Astrocyte of the hippocampus (primary cell): ENCODE data around the gene ZBTB17.
"Not testable (repeated sequence)": the region's sequence is repeated elsewhere in the genome, so short reads cannot be mapped to it uniquely, and the experiment has no call there.

Experiments
- DNase-seq: peaks from one replicate; pipeline ENCODE4 v3.0.0; 2011; ENCODE audit warnings: low read depth, low spot score

Gene ZBTB17

DNA sequence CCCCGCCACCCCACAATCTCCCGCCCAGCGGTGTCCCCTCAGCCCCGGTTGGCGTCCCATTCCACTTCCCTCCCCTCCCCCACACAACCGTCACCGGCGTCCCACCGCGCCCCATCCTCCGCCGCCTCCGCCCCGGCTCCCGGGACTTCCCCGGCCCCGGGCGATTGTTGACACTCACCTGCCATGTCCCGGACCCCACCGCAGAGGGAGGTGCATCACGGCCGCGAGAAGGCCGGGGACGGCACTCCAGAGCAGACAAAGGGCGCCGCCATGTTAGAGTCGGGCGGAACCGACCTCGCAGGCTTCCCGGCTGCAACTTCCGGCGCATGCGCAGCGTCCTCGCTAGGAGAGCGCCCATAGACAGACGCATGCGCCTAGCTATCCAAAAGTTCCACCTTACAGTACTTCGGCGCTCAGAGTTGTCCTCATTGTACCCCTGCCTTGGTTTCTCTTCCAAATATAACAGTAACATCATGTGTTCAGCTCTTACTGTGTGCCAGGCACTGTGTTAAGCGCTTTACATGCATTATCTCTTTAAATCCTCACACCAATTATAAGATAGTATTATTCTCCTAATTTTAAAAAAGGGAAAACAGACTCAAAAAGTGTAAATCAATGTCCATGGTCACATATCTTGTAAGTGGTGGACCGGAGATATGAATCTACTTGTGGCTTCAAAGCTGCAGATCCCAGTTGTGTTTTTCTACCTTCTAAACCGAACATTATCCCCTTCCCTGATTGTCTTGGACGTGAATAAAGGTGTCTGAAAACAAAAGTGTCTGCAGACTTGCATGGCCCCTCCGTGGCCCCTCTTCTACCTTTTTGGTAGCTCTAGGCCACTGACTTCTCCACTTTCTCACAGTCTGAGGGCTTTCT is at the start of gene ZBTB17:
TSS of gene ZBTB17 (minus strand) at position 297 of the 876 bp plus-strand sequence. CDS start 27,606 bp downstream, outside the sequence.
- DNase-seq: peak; percentile 97

DNA sequence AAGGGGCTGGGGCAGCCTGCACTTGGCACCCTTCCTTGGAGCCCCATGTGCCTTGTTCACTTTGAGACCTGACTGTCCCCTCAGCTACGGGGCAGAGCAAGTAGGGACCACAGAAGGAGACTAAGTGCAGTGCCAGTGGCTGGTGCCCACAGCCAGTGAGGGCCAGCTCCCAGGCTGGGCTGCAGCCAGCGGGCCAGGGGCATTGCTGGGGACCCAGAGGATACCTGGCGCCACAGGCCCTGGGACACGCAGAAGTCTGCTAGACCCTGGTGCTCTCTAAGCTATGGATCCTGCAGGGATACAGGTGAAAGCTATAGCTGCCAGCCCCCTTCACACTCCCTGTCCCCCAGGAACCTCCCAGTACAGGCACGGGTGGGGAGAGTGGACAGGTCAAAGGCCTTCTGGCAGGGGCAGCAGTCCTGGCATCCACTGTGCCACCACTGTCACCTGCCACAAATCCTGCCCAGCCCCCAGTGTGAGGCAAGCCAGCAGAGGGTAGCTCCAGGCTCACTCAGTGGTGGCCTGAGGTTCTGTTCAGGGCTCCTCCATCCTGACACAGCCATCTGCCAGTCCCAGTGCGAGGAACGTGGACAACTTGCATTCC is 47.3 kb upstream of the ZBTB17 start:
- DNase-seq: no peak

DNA sequence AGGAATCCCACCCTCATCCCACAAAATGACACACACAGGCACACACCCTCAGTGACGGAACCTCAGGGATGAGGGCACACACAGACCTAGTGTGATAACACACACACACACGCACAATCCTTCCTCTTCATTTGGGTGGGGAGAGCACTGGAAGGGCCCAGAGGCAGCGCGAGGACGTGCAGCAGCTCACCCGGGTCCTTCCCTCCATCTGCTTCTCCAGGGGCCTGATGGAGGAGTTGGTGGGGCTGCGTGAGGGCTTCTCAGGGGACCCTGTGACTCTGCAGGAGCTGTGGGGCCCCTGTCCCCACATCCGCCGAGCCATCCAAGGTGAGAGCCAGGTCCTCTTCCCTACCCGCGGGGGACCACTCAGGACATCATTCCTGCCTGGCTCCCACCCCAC is 46.5 kb upstream of the ZBTB17 start:
- no peak for DNase-seq

DNA sequence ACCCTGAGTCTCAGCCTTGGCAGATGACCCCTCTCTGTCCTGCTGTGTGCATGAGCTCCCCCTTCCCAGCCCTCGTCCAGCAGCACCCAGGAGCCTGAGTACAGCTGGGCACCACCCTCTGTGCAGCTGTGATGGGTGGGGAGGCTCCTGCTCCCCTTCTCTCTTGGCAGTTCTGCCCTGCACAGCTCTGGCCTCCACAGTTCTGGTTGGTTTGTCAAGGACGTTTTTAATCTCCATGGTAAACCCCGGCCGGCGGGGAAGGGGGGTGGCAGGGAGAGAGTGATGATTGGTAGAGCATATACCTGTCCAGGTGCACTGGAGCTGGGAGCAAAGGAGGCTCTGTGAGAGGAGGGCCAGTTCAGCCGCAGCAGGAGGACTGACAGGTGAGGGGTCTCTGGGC is 45.8 kb upstream of the ZBTB17 start, which contains the start of gene CLCNKA:
TSS of gene CLCNKA (plus strand) at position 356 of the 400 bp plus-strand sequence. CDS start 584 bp downstream, outside the sequence.
- DNase-seq: no peak

DNA sequence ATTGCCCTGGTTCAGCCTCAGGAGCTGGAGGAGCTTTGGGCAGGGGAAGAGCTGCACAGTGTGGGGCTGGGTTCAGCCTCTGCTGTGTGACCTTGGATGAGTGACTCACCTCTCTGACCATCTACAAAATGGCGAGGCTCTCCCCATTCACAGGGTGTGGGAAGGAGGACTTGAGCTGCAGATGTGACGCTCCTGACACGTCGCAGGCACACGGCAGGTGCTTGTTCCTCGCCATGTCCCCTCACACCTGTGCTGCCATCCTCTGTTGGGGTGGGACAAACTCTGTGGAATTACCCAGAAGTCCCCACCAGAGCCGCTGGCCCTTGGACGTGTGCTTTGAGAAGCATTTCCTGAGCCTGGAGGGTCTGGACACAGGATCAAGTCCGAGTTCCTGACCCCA is 45.0 kb upstream of the ZBTB17 start:
- DNase-seq: not testable (repeated sequence)

DNA sequence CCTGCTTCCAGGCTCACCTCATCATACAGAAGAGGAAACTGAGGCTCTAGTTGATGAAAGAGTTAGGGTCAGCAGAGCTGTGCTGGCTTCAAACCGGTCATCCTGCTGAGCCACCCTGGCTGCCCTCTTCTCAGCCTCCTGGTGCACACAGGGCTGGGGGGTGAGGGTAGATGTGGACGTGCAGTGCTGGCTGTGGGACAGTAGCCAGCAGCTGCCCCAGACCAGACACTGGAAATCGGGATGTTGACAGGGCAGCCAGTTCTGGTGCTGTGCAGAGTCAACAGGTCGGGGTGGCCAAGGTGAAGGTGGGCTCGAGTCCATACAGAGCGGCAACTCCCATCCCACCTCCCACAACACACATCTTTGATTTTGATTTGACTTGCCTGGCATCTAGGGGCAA is 44.4 kb upstream of the ZBTB17 start:
- DNase-seq: no peak

DNA sequence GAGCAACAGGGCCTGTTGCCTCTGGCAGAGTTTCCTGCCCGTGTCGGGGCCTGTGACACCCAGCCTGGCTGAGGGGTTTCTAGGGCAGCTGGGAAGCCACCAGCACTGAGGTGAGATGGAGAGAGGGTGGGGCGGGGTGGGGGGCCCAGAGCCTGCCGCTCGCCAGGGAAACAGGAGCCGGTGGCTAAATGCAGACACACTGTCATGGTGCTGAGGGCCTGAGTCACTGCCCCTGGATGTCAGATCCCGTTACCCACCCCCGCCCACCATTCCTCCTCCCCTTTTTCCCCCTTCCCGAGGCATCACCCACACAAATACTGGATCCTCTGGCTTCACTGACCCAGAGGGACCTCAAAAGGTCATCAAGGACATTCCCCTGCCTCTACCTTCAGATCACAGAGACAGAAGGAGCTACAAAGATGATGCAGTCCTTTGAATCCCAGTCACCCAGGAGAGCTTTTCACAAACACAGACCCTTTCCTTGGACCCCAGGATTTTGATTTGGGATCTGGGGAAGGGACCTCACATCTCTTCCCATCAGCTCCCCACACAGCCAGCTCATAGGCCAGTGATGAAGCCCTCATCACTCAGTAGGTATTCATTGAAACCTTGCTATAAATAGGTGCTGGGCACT is 43.9 kb upstream of the ZBTB17 start:
- peak; percentile 55 for DNase-seq

DNA sequence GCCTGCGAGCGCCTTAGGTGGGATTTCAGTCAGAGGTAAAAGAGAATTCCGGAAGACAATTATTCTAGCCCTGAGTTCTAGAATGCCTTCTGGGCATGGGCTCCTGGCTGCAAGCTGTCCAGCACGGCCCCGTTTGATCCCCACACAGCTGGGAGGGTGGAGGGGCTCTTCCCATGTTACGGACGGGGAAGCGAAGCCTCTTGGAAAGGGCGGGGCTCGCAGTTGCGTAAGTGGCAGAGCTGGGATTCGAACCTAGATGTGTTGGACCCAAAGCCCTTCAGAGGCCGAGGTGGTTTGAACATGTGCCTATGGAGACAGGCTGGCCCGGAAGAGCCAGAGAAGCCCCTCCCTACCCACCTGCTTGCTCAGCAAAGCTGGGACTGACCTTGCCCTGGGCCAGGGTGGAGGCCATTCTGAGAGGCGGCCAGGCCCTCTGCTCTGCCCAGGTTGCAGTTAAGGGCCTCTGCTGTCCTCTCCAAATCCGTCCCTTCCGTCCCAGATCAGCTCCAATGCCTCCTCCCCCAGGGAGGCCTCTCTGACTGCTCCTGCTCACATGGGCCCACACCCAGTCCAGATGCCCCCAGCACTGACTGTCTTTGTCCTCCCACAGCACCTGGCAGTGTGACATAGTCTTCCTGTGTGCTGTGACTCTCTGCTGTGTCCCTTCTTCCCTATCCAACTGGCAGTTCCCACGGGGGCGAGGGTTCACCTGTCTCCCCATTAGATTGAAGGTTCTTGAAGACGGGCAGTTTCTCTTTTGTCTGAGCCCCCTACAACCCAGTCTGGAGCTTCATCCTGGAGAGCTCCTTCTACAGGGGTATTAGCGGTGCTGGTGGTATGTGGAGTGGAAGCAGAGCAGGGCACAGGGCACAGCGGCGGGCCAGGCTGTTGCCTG is 43.1 kb upstream of the ZBTB17 start:
- no peak for DNase-seq

DNA sequence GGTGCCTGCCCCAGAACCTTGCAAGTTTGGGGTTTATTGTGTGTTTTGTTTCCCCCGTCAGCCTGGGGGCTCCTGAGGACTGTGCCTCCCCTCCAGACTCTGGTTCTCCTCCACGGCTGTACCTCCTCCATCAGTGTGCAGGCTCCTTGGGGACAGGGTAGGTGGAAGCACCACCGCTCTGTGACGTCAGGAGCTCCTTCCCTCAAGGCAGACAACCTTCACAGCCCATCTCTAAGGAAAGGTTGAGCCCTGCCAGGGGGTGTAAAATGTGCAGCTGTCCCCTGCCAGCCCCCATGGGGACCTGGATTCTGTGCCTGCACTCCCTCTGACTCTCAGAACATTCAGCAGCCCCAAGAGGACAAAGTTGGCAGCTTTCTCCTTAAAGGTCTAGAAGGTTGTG is 42.4 kb upstream of the ZBTB17 start:
- no peak for DNase-seq

DNA sequence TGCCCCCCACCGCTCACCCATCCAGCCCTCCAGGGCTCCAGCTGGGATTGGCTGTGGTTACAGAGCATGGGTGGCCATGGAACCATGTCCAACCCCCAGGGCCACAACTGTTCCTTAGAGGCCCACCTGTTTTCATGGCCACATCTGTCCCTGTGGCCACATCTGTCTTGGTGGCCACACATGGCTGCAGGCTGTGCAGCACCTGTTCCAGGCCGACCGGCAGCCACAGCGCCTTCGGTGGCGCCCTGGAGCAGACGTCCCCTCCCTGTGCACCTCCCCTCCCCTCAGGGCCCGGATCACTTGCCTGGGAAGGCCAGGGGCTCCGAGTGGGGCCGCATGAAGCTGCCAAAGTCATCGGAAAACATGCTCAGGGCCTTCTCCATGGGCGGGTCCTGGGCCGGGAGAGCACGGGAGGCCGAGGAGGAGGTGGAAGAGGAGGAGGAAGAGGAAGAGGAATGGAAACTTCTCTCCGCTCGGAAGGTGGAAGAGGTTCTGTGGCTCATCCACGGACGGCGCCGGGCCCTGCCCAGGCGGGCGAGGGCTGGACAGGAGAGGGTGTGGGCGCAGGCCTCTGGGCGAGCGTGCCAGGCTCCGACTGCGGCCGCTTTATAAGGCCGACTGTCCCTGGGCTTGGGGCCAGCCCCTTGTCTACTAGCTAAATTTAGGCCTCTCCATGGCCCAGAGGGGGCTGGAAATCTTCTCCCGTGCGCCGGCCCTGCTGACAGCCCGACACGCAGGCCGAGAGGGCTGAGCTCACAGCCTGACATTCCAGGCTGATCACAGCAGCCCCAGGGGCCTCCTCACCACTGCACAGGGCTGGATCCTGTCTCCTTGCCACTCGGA is 41.8 kb upstream of the ZBTB17 start, which contains the start of gene HSPB7:
TSS of gene HSPB7 (minus strand) at position 583 of the 843 bp plus-strand sequence. CDS start at position 503, 80 bp downstream.
- peak; percentile 41 for DNase-seq

DNA sequence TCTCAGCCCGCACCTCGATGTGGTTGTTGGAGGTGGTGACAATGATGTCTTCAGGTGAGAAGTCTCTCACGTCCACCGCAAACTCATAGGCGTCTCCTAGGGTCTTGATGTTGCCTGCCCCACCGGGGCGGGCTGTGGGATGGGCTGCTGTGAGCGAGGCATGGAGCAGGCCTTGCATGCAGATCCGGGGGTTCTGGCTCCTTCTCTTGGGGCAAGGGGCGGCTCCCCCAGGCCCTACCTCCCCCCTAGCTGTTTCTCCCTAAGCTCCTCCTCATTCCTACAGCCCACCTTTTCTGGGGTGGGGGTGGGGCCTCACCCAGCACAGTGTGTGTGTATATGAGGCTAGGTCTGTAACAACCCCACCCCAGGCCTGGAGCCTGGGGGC is 41.2 kb upstream of the ZBTB17 start:
- no peak for DNase-seq

DNA sequence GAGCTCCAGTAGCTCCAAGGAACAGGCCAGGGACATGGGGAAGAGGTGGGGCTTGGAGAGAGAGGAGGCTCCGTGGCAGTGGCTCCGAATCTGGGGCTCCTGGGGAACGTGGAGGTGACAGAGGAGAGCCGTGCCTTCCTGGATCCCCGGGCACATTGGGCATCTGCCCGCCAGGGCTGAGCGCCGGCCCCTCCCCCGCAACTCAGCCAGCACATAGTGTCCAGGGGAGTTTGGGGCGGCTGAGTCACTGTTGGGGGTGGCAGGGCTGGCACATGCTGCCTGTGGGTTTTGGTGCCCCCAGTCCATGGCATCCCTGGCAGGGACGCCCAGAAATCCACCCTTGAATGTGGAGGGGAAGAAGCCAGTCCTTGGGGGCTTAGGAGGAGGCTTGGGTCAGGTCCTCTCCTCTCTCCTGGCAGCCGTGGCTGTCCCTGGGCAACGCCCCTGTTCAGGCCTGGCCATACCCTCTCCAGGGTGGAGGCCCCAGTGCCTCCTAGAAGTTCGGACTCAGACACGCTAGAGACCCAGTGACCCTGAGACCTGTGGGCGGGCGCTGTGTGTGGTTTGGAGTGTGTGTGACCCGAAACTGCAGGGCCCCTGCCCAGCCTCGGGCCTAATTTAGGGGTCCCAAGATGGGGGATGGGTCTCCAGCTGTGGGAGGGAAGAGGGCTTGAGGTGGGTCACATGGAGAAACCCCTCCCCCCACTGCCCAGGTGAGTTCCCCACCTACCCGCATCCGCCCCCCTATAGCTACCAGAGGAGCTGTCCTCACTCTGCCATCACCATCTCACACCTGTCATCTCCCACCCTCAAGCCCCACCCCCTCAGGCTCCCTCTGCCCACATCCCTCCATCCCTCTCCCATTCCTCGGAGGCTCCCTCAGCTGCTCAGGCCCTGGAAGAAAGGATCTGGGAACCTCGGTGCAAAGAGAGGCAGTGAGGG is 40.3 kb upstream of the ZBTB17 start:
- DNase-seq: no peak

DNA sequence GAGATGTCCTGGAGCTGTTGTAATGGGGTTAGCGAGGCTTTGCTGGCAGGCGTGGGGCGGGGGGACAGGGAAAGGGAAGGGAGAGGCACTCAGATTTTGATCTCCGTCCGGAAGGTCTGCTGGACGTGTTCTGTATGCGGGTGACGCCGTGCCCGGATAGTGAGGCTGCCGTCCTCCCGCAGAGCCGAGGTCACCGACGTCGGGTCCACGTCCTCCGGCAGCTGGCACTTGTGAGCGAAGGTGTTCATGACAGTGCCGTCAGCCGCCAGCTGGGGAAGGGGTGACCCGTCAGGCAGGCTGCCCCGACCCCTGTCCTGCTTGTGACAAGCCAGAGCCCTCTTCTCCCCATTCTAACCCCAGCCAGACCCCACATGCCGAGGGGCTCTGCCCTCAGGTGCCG is 39.6 kb upstream of the ZBTB17 start:
- DNase-seq: no peak

DNA sequence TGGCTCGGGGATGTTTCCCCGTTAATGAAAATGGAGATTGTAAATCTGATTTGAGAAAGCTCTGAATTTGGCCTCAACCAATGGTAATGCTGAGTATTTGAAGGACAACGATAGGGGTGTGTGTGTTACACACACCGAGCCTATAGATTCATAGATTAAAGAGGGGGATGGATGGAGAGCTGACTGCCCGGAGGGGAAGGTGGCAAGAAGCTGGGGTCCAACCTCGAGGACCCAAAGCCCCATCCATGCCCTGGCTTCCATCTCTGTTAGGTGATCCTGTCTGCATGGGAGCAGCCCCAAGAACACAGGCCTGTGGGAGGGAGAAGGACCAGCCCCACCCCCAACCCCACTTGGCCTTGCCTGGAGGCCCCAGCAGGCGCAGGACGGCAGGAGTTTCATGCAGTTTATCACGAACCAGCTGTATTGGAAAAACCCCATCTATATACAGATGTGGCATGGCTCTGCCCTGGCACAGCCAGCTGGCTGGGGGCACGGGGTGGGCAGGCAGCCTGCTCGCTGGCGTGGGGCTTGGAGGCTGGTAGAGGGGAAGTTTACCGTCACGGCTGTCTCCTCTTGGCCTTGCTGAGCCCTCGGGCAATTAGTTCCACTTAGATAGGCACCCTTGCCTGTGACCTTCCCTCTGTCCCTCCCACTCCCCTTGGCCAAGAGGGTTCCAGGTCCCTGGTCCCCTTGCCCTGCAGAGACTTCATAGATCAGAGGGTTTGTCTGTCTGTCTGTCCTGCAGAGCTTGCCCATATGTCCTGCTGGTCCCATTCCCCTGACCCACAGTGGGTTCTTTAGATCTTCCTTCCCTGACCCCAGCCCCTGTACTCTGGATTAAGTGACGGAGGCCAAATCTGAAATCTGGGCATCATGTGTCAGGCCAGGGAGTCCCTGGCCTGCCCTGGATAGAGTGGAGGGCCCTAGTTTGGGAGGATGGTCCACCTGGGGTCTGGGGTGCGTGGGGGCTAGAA is 38.9 kb upstream of the ZBTB17 start:
- no peak for DNase-seq

DNA sequence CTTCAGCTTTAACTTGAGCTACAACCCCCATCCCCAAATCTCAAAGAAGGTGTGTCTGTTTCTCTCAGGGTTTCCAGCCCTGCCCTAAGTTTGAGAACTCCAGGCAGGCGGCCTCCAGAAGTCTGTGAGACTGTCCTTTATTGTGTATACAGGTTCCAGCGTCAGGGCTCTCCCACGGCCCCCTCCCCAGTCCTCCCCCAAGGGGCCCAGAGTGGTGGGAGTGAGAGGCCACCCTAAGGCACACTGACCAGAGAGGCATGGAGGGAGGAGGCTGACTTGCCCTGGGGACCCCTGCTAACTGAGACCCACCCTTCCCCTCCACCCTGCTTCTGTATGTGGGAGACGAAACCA is 38.0 kb upstream of the ZBTB17 start:
- no peak for DNase-seq

DNA sequence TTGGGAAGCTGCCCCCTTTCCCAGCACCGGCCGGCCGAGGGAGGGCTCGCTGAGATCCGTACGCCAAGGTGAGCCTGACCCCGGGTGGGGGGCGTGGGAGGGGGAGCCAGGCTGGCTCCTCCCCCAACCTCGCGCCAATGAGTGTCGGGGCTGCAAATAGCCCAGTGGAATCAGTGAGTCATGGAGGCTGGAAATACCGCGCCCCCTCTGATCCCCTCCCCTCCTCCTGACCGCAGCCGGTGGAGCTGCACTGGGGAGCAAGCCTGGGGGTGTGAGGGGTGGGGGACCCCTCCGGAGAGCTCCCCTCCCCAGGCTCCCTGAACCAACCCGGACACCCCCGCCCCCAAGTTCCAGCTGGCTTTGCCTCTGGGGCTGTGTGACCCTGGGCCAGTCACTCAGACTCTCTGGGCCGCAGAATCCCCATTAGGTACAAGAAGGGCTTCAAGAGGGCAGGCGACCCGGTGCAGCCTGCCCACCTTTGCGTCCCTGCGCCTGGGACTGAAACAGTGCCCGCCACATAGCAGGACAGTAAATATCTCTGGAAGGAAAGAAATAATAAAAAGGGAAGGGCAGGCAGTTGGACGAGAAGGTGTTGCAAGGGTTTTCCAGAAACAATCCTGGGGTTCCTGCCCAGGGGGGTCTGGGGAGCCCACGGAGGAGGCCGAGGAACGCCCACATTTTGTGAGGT is 37.5 kb upstream of the ZBTB17 start:
- DNase-seq: peak; percentile 92

DNA sequence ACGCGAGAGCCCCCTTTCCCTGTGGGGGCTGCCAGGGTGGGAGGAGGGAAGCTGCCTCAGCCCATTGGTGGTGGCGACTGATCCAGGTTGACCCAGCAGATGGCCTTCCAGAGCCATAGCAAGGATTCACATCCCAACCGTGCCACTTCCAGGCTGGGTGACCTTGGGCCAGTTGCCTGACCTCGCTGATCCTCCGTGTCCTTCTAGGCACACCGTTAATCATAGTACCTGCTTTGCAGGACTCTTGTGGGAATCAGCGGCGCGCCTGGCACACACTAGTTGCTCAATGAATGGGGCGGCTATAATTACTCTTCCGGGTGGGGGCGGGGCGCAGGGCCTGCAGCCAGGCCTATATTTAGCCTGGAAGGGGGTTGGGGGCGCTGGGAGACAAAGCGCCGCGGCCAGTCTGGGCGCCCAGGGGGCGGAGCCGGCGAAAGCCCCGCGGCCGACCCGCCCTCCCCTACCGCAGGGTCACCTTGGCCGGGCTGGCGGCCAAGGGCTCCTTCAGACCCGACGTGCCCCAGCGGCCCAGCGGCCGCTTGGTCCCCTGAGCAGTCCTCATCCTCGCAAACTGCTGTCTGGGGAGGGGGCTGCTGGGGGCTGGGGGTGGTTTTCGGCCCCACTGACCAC is 36.8 kb upstream of the ZBTB17 start:
- peak; percentile 89 for DNase-seq
